ENCODE results near the gene CPNE1. TPM values are rescaled to one million over a fixed set of nuclear protein-coding genes. Genes with fewer than 3 reads are reported as not detected.

CPNE1 gene
- total and polyA plus RNA-seq, 10 of the 15 experiments (the other 5 are each of a cell fraction or from before 2014, with no cell fraction given), result 84.9 to 209 (median 146) TPM

DNA sequence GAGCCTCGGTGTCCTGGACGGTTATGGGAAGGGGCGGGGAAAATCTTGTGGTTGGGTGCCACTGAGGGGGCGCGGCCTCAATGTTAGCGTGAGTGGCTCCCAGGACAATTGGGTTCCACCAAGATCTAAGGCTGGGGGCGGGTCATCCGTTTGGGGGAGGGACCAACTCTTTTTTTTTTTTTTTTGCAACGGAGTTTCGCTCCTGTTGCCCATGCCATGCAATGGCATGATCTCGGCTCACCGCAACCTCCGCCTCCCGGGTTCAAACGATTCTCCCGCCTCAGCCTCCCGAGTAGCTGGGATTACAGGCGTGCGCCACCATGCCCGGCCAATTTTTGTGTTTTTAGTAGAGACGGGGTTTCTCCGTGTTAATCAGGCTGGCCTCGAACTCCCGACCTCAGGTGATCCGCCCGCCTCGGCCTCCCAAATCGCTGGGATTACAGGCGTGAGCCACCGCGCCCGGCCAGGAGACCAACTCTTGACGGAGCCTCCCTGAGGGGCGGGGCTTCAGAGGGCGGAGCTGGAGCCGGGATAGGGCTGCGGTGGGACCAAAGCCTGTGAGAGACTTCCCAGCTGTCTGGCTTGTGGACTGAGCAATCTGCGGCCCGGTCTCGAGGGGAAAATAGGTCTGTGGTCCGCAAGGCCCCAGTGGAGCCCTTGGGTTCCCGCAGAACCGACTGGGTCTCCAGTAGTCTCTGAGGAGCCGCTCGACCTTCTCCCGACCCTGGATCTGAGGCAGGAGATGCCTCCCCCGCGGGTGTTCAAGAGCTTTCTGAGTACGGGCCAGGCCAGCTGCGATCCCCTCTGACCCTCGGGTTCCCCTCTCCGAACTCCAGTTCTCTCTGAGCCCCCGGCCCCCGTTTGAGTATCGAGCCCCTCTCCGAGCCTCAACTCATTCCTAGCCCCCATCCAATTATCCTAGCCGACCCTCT, 48.0 kb downstream of the CPNE1 start (continued):
- TF ChIP-seq, protein P1, sequence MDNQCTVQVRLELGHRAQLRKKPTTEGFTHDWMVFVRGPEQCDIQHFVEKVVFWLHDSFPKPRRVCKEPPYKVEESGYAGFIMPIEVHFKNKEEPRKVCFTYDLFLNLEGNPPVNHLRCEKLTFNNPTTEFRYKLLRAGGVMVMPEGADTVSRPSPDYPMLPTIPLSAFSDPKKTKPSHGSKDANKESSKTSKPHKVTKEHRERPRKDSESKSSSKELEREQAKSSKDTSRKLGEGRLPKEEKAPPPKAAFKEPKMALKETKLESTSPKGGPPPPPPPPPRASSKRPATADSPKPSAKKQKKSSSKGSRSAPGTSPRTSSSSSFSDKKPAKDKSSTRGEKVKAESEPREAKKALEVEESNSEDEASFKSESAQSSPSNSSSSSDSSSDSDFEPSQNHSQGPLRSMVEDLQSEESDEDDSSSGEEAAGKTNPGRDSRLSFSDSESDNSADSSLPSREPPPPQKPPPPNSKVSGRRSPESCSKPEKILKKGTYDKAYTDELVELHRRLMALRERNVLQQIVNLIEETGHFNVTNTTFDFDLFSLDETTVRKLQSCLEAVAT (IDR thresholded peaks at IDR 0.05), result peak; percentile 82
- TF ChIP-seq IKZF1 (conservative IDR thresholded peaks at IDR 0.05) (peak; percentile 61), MEF2B (IDR thresholded peaks at IDR 0.05; ENCODE audit: partially characterized antibody, poor library complexity, severe bottlenecking) (no peak), EED (IDR thresholded peaks at IDR 0.05; ENCODE audit: low read depth) (no peak), ATF7 (IDR thresholded peaks at IDR 0.05; ENCODE audit: low read depth) (peak; percentile 37; the same call in 1 of the 2 replicates), FOS (IDR thresholded peaks at IDR 0.05; ENCODE audit: borderline replicate concordance, extremely low read depth, insufficient read length) (no peak), LARP7 (IDR thresholded peaks at IDR 0.05) (peak; percentile 52), CHD4 (IDR thresholded peaks at IDR 0.05) (peak; percentile 72; the same call in 1 of the 2 replicates), CREB1 (IDR thresholded peaks at IDR 0.05; ENCODE audit: low read depth) (no peak; the same call in 1 of the 2 replicates)
- TF ChIP-seq, protein P2, sequence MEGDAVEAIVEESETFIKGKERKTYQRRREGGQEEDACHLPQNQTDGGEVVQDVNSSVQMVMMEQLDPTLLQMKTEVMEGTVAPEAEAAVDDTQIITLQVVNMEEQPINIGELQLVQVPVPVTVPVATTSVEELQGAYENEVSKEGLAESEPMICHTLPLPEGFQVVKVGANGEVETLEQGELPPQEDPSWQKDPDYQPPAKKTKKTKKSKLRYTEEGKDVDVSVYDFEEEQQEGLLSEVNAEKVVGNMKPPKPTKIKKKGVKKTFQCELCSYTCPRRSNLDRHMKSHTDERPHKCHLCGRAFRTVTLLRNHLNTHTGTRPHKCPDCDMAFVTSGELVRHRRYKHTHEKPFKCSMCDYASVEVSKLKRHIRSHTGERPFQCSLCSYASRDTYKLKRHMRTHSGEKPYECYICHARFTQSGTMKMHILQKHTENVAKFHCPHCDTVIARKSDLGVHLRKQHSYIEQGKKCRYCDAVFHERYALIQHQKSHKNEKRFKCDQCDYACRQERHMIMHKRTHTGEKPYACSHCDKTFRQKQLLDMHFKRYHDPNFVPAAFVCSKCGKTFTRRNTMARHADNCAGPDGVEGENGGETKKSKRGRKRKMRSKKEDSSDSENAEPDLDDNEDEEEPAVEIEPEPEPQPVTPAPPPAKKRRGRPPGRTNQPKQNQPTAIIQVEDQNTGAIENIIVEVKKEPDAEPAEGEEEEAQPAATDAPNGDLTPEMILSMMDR (IDR thresholded peaks at IDR 0.05 in 2 of 3, conservative IDR thresholded peaks at IDR 0.05 in 1 of 3; ENCODE audit: control insufficient read depth in 2 of 3, extremely low read depth in 1 of 3, insufficient read depth in 1 of 3, low read depth in 3 of 3, low read length in 3 of 3), result no peak
- TF ChIP-seq, protein P3, sequence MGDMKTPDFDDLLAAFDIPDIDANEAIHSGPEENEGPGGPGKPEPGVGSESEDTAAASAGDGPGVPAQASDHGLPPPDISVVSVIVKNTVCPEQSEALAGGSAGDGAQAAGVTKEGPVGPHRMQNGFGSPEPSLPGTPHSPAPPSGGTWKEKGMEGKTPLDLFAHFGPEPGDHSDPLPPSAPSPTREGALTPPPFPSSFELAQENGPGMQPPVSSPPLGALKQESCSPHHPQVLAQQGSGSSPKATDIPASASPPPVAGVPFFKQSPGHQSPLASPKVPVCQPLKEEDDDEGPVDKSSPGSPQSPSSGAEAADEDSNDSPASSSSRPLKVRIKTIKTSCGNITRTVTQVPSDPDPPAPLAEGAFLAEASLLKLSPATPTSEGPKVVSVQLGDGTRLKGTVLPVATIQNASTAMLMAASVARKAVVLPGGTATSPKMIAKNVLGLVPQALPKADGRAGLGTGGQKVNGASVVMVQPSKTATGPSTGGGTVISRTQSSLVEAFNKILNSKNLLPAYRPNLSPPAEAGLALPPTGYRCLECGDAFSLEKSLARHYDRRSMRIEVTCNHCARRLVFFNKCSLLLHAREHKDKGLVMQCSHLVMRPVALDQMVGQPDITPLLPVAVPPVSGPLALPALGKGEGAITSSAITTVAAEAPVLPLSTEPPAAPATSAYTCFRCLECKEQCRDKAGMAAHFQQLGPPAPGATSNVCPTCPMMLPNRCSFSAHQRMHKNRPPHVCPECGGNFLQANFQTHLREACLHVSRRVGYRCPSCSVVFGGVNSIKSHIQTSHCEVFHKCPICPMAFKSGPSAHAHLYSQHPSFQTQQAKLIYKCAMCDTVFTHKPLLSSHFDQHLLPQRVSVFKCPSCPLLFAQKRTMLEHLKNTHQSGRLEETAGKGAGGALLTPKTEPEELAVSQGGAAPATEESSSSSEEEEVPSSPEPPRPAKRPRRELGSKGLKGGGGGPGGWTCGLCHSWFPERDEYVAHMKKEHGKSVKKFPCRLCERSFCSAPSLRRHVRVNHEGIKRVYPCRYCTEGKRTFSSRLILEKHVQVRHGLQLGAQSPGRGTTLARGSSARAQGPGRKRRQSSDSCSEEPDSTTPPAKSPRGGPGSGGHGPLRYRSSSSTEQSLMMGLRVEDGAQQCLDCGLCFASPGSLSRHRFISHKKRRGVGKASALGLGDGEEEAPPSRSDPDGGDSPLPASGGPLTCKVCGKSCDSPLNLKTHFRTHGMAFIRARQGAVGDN (IDR thresholded peaks at IDR 0.05), result no peak
- TF ChIP-seq, protein P4, sequence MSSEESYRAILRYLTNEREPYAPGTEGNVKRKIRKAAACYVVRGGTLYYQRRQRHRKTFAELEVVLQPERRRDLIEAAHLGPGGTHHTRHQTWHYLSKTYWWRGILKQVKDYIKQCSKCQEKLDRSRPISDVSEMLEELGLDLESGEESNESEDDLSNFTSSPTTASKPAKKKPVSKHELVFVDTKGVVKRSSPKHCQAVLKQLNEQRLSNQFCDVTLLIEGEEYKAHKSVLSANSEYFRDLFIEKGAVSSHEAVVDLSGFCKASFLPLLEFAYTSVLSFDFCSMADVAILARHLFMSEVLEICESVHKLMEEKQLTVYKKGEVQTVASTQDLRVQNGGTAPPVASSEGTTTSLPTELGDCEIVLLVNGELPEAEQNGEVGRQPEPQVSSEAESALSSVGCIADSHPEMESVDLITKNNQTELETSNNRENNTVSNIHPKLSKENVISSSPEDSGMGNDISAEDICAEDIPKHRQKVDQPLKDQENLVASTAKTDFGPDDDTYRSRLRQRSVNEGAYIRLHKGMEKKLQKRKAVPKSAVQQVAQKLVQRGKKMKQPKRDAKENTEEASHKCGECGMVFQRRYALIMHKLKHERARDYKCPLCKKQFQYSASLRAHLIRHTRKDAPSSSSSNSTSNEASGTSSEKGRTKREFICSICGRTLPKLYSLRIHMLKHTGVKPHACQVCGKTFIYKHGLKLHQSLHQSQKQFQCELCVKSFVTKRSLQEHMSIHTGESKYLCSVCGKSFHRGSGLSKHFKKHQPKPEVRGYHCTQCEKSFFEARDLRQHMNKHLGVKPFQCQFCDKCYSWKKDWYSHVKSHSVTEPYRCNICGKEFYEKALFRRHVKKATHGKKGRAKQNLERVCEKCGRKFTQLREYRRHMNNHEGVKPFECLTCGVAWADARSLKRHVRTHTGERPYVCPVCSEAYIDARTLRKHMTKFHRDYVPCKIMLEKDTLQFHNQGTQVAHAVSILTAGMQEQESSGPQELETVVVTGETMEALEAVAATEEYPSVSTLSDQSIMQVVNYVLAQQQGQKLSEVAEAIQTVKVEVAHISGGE (CRISPR knock-in tag; IDR thresholded peaks at IDR 0.05), result no peak
- TF ChIP-seq, protein P5, sequence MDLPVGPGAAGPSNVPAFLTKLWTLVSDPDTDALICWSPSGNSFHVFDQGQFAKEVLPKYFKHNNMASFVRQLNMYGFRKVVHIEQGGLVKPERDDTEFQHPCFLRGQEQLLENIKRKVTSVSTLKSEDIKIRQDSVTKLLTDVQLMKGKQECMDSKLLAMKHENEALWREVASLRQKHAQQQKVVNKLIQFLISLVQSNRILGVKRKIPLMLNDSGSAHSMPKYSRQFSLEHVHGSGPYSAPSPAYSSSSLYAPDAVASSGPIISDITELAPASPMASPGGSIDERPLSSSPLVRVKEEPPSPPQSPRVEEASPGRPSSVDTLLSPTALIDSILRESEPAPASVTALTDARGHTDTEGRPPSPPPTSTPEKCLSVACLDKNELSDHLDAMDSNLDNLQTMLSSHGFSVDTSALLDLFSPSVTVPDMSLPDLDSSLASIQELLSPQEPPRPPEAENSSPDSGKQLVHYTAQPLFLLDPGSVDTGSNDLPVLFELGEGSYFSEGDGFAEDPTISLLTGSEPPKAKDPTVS (IDR thresholded peaks at IDR 0.05; ENCODE audit: low read depth, low read length), result no peak
- TF ChIP-seq, protein P6, sequence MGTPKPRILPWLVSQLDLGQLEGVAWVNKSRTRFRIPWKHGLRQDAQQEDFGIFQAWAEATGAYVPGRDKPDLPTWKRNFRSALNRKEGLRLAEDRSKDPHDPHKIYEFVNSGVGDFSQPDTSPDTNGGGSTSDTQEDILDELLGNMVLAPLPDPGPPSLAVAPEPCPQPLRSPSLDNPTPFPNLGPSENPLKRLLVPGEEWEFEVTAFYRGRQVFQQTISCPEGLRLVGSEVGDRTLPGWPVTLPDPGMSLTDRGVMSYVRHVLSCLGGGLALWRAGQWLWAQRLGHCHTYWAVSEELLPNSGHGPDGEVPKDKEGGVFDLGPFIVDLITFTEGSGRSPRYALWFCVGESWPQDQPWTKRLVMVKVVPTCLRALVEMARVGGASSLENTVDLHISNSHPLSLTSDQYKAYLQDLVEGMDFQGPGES (IDR thresholded peaks at IDR 0.05), result no peak

Measured in GM12878 (cell line).